Astrocyte of the cerebellum (primary cell): Measurements from ENCODE around the gene PIANP.

ENCODE experiments used
- DNase-seq: peaks from one replicate; pipeline ENCODE4 v3.0.0-alpha.2; 2011; ENCODE audit warnings: low read depth
- H3K4me3 ChIP-seq: 2 replicates; pipeline ENCODE4 v1.5.1; 2011; ENCODE audit warnings: mild to moderate bottlenecking, low read depth, low read length, moderate library complexity
- in situ Hi-C: cut with HindIII; loops from 2 replicates; pipeline ENCODE4 v1.10.0; 2017; ENCODE audit warnings: low sequenced_read_pairs
- TF ChIP-seq, protein P1 (sequence below): IDR thresholded peaks from 2 replicates; pipeline ENCODE4 v1.5.1; 2012; ENCODE audit warnings: low read length, low read depth, moderate library complexity, mild to moderate bottlenecking; ENCODE audit errors: missing control alignments

The PIANP gene

DNA sequence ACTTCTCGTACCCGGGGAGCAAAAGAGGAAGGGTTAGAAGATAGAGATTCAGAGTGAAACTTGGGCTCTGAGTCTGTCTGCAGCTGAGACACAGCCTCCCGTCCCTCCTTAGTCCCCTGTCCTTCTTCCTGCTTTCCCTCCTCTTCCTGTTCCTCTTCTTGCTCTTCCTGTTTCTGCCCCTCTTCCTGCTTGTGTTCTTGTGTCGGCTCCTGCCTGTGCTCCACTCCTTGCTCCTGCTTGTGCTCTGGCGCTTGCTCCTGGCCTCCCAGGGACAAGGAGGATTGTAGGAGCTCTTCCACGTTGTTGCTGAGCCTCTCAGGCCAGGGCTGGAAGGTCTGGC lies 56.4 kb downstream of the PIANP start:
- H3K4me3 ChIP-seq: no peak overlapping the region
- DNase-seq: no peak
- in situ Hi-C loops: no loop called here
- TF ChIP-seq, protein P1, sequence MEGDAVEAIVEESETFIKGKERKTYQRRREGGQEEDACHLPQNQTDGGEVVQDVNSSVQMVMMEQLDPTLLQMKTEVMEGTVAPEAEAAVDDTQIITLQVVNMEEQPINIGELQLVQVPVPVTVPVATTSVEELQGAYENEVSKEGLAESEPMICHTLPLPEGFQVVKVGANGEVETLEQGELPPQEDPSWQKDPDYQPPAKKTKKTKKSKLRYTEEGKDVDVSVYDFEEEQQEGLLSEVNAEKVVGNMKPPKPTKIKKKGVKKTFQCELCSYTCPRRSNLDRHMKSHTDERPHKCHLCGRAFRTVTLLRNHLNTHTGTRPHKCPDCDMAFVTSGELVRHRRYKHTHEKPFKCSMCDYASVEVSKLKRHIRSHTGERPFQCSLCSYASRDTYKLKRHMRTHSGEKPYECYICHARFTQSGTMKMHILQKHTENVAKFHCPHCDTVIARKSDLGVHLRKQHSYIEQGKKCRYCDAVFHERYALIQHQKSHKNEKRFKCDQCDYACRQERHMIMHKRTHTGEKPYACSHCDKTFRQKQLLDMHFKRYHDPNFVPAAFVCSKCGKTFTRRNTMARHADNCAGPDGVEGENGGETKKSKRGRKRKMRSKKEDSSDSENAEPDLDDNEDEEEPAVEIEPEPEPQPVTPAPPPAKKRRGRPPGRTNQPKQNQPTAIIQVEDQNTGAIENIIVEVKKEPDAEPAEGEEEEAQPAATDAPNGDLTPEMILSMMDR: no peak
